GM18907 (cell line): ENCODE results near the gene KCTD10.
"Not testable (repeated sequence)": the region's sequence is repeated elsewhere in the genome, so short reads cannot be mapped to it uniquely, and the experiment has no call there.

Experiments
- ATAC-seq: cut with Tn5 transposase; IDR thresholded peaks from one replicate; pipeline ENCODE4 v1.9.1; 2021; ENCODE audit warnings: mild to moderate bottlenecking, moderate library complexity; ENCODE audit not compliant: unreplicated experiment

KCTD10 gene

GRCh38 chr12:109475121-109475520 lies 2.0 kb downstream of the KCTD10 start:
- ATAC-seq, result no peak

- ATAC-seq, result not testable (repeated sequence)
Measured at GRCh38 chr12:109473526-109474270, 3.4 kb downstream of the KCTD10 start.

- ATAC-seq, result no peak
Measured at GRCh38 chr12:109473006-109473405, 4.1 kb downstream of the KCTD10 start.

- ATAC-seq, result no peak
Measured at GRCh38 chr12:109469517-109469916, 7.6 kb downstream of the KCTD10 start.

- ATAC-seq, result no peak
Measured at GRCh38 chr12:109467978-109468676, 9.0 kb downstream of the KCTD10 start.

- no peak for ATAC-seq
Measured at GRCh38 chr12:109466821-109467220, 10.3 kb downstream of the KCTD10 start.

- no peak for ATAC-seq
Measured at GRCh38 chr12:109466305-109466704, 10.8 kb downstream of the KCTD10 start.

GRCh38 chr12:109464642-109465351 lies 12.3 kb downstream of the KCTD10 start:
- ATAC-seq, result no peak

GRCh38 chr12:109463756-109464155 lies 13.3 kb downstream of the KCTD10 start:
- ATAC-seq, result no peak

- ATAC-seq, result no peak
Measured at GRCh38 chr12:109462868-109463692, 14.0 kb downstream of the KCTD10 start.

GRCh38 chr12:109461846-109462756 lies 15.0 kb downstream of the KCTD10 start:
- no peak for ATAC-seq

GRCh38 chr12:109461049-109461845 lies 15.9 kb downstream of the KCTD10 start:
- ATAC-seq, result no peak

GRCh38 chr12:109460538-109460937 lies 16.6 kb downstream of the KCTD10 start:
- no peak for ATAC-seq

GRCh38 chr12:109459247-109459646 lies 17.9 kb downstream of the KCTD10 start:
- no peak for ATAC-seq

GRCh38 chr12:109458771-109459208 lies 18.3 kb downstream of the KCTD10 start:
- ATAC-seq, result no peak

GRCh38 chr12:109458086-109458485 lies 19.0 kb downstream of the KCTD10 start:
- no peak for ATAC-seq

- no peak for ATAC-seq
Measured at GRCh38 chr12:109455706-109456105, 21.4 kb downstream of the KCTD10 start.

GRCh38 chr12:109452489-109452888 lies 24.6 kb downstream of the KCTD10 start:
- no peak for ATAC-seq

- no peak for ATAC-seq
Measured at GRCh38 chr12:109451400-109451799, 25.7 kb downstream of the KCTD10 start.
